ENCODE measurements around the gene COPRS. TPM values are rescaled to one million over a fixed set of nuclear protein-coding genes. Genes with fewer than 3 reads are reported as not detected.

Gene COPRS, protein sequence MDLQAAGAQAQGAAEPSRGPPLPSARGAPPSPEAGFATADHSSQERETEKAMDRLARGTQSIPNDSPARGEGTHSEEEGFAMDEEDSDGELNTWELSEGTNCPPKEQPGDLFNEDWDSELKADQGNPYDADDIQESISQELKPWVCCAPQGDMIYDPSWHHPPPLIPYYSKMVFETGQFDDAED
- 42.7 TPM for polyA plus RNA-seq (ENCODE audit: insufficient read length)
- long read RNA-seq, donor 1, transcript COPRS-201 (4 exons, 968 nt), result major isoform, 33 of 53 reads
- long read RNA-seq, donor 1, partial matches to known transcripts, result 20 of 53 reads
- long read RNA-seq, donor 1, other reads (novel, unspliced or antisense), result 0 of 53 reads
- long read RNA-seq, donor 2, transcript COPRS-201 (4 exons, 968 nt), result major isoform, 32 of 52 reads
- long read RNA-seq, donor 2, partial matches to known transcripts, result 13 of 52 reads
- long read RNA-seq, donor 2, other reads (novel, unspliced or antisense), result 6 of 52 reads
- long read RNA-seq, donor 3, transcript COPRS-201 (4 exons, 968 nt), result major isoform, 29 of 44 reads
- long read RNA-seq, donor 3, partial matches to known transcripts, result 15 of 44 reads
- long read RNA-seq, donor 3, other reads (novel, unspliced or antisense), result 0 of 44 reads
- long read RNA-seq, donor 4, partial matches to known transcripts, result 0 of 4 reads
- long read RNA-seq, donor 4, other reads (novel, unspliced or antisense), result 0 of 4 reads
- long read RNA-seq, donor 5, transcript COPRS-201 (4 exons, 968 nt), result major isoform, 45 of 58 reads
- long read RNA-seq, donor 5, partial matches to known transcripts, result 11 of 58 reads
- long read RNA-seq, donor 5, other reads (novel, unspliced or antisense), result 0 of 58 reads
- long read RNA-seq, donor 6, transcript COPRS-201 (4 exons, 968 nt), result major isoform, 26 of 48 reads
- long read RNA-seq, donor 6, partial matches to known transcripts, result 22 of 48 reads
- long read RNA-seq, donor 6, other reads (novel, unspliced or antisense), result 0 of 48 reads
- long read RNA-seq, donor 7, transcript COPRS-201 (4 exons, 968 nt), result major isoform, 45 of 70 reads
- long read RNA-seq, donor 7, partial matches to known transcripts, result 18 of 70 reads
- long read RNA-seq, donor 7, other reads (novel, unspliced or antisense), result 7 of 70 reads
- long read RNA-seq, donor 8, transcript COPRS-201 (4 exons, 968 nt), result major isoform, 7 of 13 reads
- long read RNA-seq, donor 8, partial matches to known transcripts, result 5 of 13 reads
- long read RNA-seq, donor 8, other reads (novel, unspliced or antisense), result 0 of 13 reads

DNA sequence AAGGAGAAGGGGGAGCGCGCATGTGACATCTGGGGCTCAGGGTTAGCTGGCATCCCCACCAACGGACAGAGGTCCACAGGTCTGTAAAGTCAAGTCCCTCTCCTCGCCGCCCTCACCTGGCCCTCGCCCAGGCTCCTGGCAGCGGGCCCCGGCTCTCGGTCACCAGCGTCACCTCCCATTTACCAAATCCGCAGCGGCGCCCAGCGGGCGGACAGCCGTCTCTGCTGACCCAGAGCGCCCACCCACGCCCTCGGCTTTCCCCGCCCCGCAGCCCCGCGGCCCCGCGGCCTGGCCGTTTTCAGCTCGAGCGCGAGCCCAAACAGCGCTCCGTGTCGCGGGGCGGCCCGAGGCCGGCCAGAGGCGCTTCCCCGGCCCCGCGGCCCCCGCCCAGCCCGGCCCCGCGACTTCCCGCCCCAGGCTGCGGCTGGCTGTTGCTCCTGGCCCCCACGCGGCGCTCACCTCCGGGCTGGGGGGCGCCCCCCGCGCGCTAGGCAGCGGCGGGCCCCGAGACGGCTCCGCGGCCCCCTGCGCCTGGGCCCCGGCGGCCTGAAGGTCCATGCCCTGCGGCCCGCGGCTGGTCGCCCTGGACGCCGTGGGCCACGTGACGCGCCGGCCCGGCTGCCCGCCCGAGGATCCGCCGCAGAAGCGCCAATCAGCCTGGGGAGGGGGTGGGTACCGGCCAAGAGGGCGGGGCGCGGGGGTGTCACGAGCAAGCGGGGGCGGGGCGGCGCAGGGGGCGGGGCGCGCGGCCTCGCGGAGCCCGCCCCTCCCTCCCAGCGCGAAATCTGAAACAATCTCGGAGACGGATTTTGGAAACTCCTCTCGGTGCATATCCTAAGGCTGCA, at the start of gene COPRS:
TSS of gene COPRS (minus strand) at position 603 of the 845 bp plus-strand sequence. CDS start at position 558, 45 bp downstream.
- peak; percentile 72 for DNase-seq

DNA sequence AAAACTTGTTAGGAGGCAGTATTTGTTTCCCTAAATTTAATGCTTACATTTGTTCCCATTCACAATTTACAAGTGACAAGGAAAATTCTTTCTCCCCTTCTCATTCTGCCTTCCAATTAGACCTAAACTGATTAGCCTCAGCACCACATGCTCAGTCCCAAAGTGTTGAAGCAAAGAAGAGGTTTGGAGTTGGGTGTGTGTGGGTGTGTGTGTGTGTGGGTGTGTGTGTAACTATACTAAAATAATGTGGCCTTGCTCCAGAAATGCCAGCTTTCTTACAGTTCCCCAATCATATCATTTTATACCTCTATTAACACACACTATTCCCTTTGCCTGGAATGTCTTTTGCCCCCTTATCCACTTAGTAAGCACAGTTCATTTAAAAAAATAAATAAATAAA, 49.3 kb upstream of the COPRS start:
- no peak for DNase-seq

DNA sequence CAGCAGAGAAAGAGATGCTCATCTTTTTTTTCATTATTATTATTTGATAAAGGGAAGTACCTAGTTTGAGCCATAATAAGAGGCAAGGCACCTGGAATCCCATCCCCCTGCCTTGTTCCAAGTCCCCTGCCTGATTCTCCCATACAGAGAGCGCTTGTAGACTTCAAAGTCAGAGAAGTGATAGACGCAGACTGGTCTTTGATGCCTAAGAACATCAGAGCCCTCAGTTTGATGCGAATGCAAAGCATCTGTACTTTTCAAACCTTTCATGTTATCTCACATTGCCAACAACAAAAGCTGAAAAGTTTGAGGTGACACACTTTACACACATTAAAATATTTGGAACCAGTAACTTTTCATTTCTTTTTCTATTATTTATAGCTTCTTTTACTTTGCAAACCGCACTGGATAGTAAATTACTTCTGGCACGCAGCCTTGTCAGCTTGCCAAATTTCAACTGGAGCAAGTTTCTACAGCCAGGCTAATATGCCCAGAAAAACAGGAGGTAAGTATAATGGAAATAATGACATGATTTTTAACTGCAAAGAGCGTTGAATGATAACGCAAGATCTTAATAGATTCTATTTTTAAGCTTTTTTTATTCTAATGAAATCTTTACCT, 48.4 kb upstream of the COPRS start:
- peak; percentile 29 for DNase-seq

DNA sequence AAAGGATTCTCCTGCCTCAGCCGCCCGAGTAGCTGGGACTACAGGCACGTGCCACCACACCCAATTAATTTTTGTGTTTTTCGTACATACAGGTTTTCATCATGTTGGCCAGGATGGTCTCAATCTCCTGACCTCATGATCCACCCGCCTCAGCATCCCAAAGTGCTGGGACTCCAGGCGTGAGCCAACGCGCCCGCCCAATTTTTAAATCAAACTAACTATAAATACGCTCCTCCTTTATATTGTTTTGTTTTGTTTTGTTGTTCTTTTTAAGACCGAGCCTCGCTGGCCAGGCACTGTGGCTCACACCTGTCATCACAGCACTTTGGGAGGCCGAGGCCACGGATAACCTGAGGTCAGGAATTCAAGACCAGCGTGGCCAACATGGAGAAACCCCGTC, 44.4 kb upstream of the COPRS start:
- no peak for DNase-seq

DNA sequence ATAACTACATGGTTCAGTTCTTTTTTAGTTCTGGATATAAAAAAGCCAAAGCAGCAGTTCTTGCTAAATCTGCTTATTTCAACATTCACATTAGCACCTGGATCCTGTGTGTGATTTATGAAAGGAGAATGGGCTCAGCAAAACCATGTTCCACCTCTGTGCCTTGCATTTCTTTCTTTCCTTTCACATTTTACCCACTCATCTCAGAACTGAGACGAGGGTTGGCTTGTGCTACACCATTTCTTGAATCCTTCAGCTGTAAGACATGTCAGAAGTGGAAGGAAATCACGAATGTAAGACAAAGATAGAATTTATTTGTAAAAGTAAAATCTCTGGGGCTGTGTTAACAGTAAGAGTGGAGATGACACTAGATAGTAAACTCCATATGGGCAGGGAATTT, 43.6 kb upstream of the COPRS start:
- DNase-seq, result no peak

DNA sequence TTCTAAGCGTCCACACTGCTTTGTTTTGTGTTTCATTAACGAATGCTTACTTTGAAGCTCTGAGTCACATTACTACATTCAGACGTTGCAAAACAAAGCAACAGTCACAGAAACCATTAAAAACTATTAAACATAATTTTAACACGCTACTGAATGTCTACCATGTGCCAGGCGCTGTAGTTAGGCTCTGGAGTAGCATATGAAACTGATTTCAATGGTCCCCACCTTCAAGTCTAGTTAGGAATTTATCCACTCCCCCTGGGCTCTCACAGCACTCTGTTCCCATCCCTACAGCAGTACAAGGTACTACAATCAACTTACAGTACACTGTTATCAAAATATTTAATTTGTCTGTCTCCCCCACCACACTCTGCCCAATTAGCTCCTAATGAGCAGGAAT, 41.8 kb upstream of the COPRS start:
- DNase-seq, result no peak

DNA sequence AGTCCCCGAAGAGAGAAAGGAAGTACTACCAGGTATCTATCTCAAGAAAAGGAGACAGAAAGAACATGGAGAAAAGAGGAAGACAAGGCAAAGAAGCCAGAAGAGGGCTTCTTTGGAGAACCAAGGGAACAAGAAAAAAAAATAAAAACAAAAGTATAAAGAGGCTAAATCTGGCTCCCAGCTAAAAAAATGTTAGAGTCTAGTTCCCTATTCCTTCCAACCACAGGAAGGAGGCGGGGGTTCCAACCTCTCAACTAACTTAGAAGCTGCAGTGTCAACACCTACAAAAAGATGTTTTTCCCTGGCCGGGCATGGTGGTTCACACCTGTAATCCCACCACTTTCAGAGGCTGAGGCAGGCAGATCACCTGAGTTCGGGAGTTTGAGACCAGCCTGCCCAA, 29.1 kb upstream of the COPRS start:
- no peak for DNase-seq

DNA sequence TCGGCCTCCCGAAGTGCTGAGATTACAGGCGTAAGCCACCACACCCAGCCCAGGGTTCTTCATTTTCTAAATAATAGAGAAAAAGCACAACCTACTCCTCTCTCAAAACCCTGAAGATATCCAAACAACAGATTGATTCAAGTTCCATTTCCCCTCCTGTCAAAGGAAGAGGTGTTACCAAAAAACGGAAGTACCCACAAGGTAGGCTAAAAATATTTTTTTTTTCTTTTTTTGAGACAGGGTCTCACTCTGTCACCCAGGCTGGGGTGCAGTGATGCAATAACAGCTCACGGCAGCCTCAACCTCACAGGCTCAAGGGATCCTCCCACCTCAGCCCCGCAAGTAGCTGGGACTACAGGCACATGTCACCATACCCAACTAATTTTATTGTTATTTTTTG, 23.5 kb upstream of the COPRS start:
- DNase-seq, result no peak

DNA sequence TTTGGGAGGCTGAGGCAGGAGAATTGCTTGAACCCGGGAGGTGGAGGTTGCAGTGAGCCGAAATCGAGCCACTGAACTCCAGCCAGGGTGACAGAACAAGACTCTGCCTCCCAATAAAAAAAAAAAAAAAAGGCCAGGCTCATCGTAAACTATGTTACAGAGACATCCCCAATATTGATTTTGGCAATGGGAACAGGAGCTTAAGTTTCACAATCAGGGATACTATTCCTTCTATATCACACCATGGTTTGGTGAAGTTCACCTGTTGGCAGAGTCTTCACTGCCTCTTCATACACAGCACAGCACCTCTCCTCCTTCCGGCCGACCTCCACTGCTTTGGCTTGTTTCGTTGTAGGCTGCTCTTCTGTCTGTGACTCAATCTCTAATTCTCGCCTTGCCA, 21.3 kb upstream of the COPRS start:
- DNase-seq, result no peak

DNA sequence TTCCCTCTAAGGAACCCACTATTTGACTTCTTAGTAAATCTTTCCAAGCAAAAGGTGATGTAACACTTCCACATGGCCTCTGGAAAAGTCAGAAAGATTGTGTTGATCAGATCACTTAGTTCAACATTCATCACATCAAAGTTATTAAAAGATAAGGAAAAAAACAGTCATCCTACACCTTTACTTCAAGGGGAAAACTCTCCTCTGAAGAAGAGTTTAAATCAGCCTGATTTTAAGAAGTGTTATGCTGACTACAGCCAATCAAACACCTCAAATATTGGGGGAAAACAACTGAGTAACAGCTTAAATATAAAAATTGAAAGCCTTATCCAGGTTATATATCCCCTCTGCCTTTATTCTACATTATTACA, 19.6 kb upstream of the COPRS start:
- DNase-seq, result no peak

DNA sequence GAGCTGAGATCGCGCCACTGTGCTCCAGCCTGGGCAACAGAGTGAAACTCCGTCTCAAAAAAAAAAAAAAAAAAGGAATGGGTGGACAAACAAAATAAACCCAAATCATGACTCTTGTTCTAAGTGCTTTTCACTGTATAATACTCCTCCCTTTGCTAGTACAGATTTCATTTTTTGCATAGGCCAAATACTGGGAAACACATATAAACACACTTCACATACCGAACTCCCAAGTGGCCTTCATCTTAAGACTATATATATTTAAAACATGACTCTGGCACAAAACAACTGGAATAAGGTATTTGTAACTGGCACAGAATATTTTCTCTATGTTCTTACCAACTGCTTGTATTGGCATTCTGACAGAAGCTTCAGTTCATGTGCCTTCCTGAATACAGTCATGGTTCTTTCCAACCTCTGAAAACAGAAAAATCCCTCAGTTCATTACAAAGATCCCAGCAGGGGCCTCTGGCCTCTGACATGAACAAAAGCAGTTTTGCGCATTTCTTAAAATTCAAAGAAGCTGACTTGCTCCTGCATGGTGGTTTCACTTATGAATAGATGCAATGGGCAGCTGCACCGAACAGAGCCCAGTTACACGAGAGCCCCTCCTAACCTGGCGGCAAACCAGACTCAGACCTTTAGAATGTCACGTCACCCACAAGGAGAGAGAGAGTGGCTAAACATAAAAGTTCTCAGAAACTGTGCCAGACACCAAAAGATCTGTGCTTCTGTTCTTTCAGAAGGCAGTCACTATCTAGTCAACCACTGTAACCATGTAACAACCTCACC, 19.1 kb upstream of the COPRS start:
- DNase-seq, result no peak

DNA sequence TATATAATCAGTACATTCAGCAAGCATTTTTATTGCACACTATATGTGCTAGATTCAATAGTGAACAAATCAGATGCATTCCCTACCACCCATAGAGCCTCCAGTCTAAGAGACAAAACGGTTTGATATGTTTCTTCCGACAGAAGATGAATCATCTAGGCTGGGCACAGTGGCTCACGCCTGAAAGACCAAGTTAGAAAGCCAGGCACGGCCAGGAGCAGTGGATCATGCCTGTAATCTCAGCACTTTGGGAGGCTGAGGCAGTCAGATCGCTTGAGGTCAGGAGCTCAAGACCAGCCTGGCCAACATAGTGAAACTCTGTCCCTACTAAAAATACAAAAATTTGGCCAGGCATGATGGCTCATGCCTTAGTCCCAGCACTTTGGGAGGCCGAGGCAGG, 18.3 kb upstream of the COPRS start:
- DNase-seq, result no peak

DNA sequence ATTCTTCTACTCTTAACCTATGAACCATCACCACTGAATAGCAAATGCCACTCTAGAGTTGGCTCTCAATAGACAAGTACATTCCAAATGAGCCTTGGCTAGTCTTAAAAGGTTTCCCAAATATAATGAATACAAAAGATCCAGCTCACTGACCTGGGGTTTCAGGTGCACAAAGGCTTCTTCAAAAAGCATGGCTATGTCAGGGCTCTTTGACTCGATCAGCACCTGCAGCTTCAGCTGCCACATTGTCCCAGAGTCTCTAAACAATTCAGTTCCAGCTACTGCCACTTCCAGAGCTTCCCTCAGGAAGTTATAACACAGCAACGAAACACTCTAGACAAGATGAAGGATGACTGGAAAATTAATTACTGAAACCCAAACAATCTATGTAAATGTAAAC, 16.0 kb upstream of the COPRS start:
- DNase-seq, result no peak

DNA sequence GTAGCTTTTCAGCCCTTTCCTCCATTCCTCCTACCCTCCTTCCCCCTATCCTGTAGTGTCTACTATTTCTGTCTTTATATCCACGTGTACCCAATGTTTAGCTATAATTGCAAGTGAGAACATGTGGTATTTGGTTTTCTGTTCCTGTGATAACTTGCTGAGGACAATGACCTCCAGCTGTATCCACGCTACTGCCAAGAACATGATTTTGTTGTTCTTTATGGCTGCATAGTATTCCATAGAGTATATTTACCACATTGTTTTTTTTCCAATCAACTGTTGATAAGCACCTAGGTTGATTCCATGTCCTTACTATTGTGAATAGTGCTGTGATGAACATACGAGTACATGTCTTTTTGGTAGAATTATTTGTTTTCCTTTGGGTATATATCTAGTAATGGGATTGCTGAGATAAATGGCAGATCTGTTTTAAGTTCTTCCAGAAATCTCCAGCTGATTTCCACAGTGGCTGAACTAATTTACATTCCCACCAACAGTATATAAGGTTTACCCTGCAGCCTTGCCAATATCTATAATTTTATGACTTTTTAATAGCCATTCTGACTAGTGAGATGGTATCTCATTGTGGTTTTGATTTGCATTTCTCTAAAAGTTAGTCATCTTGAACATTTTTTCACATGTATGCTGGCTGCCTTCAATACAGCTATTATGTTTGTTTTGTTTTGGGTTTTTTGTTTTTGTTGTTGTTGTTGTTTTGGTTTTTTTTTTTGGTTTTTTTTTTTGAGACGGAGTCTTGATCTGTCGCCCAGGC, 10.9 kb upstream of the COPRS start:
- no peak for DNase-seq

DNA sequence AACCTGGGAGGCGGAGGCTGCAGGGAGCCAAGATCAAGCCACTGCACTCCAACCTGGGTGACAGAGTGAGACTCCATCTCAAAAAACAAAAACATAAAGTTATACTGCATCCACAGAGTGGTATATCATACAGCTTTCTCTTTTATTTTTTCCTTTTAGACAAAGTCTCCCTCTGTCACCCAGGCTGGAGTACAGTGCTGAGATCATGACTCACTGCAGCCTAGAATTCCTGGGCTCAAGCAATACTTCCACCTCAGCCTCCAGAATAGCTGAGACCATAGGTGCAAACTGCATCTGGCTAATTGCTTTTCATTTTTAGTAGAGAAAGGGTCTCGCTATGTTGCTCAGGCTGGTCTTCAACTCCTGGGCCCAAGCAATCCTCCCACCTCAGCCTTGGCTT, 10.0 kb upstream of the COPRS start:
- no peak for DNase-seq

DNA sequence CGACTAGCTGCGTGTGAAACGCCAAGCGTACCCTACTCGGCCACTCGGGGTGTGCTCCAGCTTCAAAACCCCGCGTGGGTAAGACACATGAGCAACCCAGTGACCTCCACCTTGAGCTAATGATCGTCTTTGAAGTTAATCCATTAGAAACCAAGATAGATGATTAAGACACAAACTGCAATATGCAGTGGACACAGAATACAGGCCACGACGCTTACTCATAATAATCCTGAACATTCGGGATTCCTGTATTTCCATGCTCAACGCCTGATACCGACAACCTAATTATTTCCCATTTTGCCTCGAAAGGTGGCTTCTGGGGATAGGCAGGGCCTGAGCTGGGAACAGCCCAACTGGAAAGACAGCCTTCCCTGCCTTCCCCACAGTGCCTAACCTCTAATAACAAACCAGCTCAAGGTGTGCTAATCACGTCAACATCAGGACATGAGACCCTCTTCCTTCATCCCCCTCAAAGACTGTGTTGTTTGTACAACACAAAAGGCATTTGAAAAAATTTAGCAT, 504 bp upstream of the COPRS start:
- no peak for DNase-seq

DNA sequence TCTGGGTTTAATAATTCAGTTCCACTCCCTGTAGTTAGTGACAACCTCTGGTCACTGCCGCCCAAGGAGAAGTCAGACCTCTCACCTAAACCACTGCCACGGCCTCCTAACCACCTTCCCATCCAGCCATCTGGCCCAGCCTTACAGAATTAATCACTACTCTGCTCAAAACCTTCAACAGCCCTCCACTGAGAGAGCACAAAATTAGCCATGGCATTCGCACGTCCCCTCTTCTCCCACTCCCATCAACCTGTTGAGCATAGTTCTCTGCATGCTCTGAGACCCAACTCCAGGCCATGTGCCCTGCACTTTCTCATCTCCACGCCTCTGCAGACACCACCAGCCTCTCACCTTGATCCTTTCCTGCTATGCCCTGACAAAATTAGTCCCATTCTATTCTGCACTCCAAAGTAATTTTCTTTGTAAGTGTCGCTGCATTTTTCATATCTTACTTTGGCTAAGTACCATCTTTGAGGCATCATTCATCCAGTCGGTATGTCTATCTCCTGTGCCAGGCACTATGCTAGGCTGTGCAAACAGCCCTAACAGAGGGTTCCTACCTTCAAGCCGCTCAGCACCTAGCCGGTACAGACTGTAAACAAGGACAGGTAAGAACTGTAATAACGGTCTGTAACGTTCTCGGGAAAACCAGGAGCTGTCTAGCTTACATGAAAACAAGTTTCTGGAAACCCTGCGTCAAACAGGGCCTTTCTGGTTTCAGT, 963 bp downstream of the COPRS start:
- no peak for DNase-seq

DNA sequence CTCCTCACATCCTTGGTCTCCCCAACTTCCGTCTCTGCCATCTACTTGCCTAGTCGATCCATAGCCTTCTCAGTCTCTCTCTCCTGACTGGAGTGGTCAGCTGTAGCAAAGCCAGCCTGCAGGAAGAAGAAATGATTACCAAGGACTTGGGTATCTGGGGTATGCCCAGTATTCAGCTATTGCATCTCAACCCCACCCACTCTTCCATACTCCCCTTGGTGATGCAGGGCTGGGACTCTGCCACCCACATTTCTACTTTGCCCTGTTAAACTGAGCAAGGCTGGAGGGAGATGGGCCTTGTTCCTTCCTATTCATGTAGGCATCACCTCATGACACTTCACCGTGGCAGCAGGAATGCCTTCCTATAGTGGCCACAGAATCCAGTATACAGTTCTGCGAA, 2.3 kb downstream of the COPRS start:
- DNase-seq, result no peak

DNA sequence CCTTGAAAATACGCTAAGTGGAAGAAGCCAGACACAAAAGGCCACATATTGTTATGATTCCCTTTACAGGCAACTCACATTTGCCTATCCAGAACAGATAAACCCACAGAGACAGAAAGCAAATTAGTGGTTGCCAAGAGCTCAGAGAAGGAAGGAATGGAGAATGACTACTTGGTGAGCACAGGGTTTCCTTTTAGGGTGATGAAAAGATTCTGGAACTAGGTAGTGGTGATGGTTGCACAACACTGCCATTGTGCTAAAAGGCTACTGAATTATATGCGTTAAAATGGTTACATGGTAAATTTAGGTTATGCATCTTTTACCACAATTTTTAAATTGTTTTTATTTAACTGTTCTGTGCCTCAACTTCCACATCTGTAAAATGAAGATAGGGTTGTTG, 4.4 kb downstream of the COPRS start:
- DNase-seq, result no peak
